IMR-90 (cell line): ENCODE data around the gene SLC2A2. TPM values are rescaled to one million over a fixed set of nuclear protein-coding genes. Genes with fewer than 3 reads are reported as not detected.

ENCODE experiments used
- ATAC-seq: fragments of 200-7000 bp; cut with Tn5 transposase; 2 replicates; pipeline ENCODE4 v1.9.1; 2020; ENCODE audit warnings: low read depth, mild to moderate bottlenecking, moderate library complexity
- BruUV-seq: library from RNA; stranded (reverse); fragments of 400-500 nt; replicated peaks from 2 replicates; lab custom pipeline; 2021; lab: Mats Ljungman, UMichigan
- CTCF ChIA-PET: fragments of 300-600 bp; formaldehyde crosslinking; extraction: SDS; loops from one replicate; lab custom pipeline; 2021; ENCODE audit warnings: antibody characterized with exemption; lab: Yijun Ruan, JAX
- POLR2A ChIA-PET: fragments of 300-600 bp; sonication (Branson Sonifier 250); formaldehyde crosslinking; loops from one replicate; lab custom pipeline; 2022; ENCODE audit warnings: antibody characterized with exemption; ENCODE audit not compliant: unreplicated experiment; lab: Charles Lee
- DNase-seq: peaks from one replicate; pipeline ENCODE4 v3.0.0; 2013
- H2AFZ ChIP-seq: replicated peaks from 2 replicates; pipeline ENCODE3; 2013; ENCODE audit warnings: low read length, mild to moderate bottlenecking; ENCODE audit not compliant: poor library complexity
- H2AK5ac ChIP-seq: 2 replicates; pipeline ENCODE4 v1.6.1; 2013; ENCODE audit warnings: low read depth, low read length, inconsistent platforms
- H2AK9ac ChIP-seq: replicated peaks from 2 replicates; pipeline ENCODE3; 2013; ENCODE audit warnings: mild to moderate bottlenecking, low read depth, low read length, moderate library complexity; ENCODE audit not compliant: poor library complexity
- H2BK120ac ChIP-seq: 2 replicates; pipeline ENCODE4 v1.6.1; 2013; ENCODE audit warnings: low read depth, low read length, inconsistent platforms
- H2BK15ac ChIP-seq: 3 replicates; pipeline ENCODE4 v1.6.1; 2013; ENCODE audit warnings: low read depth, low read length, inconsistent platforms
- H2BK20ac ChIP-seq: 2 replicates; pipeline ENCODE4 v1.6.1; 2013; ENCODE audit warnings: low read depth, mild to moderate bottlenecking, inconsistent platforms, low read length, moderate library complexity
- H2BK5ac ChIP-seq: 2 replicates; pipeline ENCODE4 v1.6.1; 2013; ENCODE audit warnings: mild to moderate bottlenecking, low read depth, low read length, inconsistent platforms; ENCODE audit not compliant: poor library complexity, severe bottlenecking
- H3K14ac ChIP-seq: replicated peaks from 2 replicates; pipeline ENCODE4 v1.6.1; 2013; ENCODE audit warnings: low read depth, low read length, inconsistent platforms
- H3K18ac ChIP-seq: 2 replicates; pipeline ENCODE4 v1.6.1; 2013; ENCODE audit warnings: low read depth, low read length, control low read depth
- H3K23ac ChIP-seq: 2 replicates; pipeline ENCODE4 v1.6.1; 2013; ENCODE audit warnings: low read depth, low read length, inconsistent platforms
- H3K27ac ChIP-seq: 2 replicates; pipeline ENCODE4 v1.5.1; 2013; ENCODE audit warnings: mild to moderate bottlenecking, control low read depth, low read length; ENCODE audit not compliant: insufficient read depth
- H3K27me3 ChIP-seq: 2 replicates; pipeline ENCODE4 v1.6.1; 2013; ENCODE audit warnings: low read length; ENCODE audit not compliant: control insufficient read depth, insufficient read depth
- H3K36me3 ChIP-seq: 2 replicates; pipeline ENCODE4 v1.6.1; 2013; ENCODE audit warnings: low read length, mixed read lengths; ENCODE audit not compliant: control insufficient read depth, insufficient read depth
- H3K4ac ChIP-seq: 2 replicates; pipeline ENCODE4 v1.6.1; 2013; ENCODE audit warnings: low read depth, low read length, inconsistent platforms
- H3K4me1 ChIP-seq: 2 replicates; pipeline ENCODE4 v1.6.1; 2013; ENCODE audit warnings: low read length, mixed read lengths; ENCODE audit not compliant: control insufficient read depth, insufficient read depth
- H3K4me2 ChIP-seq: 2 replicates; pipeline ENCODE4 v1.6.1; 2013; ENCODE audit warnings: low read depth, mild to moderate bottlenecking, control low read depth, low read length, moderate library complexity
- H3K4me3 ChIP-seq: 2 replicates; pipeline ENCODE4 v1.5.1; 2013; ENCODE audit warnings: low read depth, mild to moderate bottlenecking, control low read depth, low read length, moderate library complexity; ENCODE audit not compliant: insufficient read depth
- H3K56ac ChIP-seq: 2 replicates; pipeline ENCODE4 v1.6.1; 2013; ENCODE audit warnings: low read length, inconsistent platforms; ENCODE audit not compliant: insufficient read depth; ENCODE audit errors: extremely low read depth
- H3K79me1 ChIP-seq, 2 experiments: 2 replicates each; pipeline ENCODE4 v1.6.1; 2013; ENCODE audit warnings: low read length in 2 of 2, inconsistent platforms in 1 of 2, low read depth in 1 of 2
- H3K9ac ChIP-seq: 2 replicates; pipeline ENCODE4 v1.6.1; 2013; ENCODE audit warnings: low read depth, low read length, control low read depth
- H3K9me1 ChIP-seq: 2 replicates; pipeline ENCODE4 v1.6.1; 2013; ENCODE audit warnings: low read length, inconsistent platforms; ENCODE audit not compliant: insufficient read depth
- H3K9me3 ChIP-seq: 2 replicates; pipeline ENCODE4 v1.6.1; 2013; ENCODE audit warnings: low read length; ENCODE audit not compliant: control insufficient read depth, insufficient read depth
- H4K20me1 ChIP-seq: 2 replicates; pipeline ENCODE4 v1.6.1; 2013; ENCODE audit warnings: low read length, inconsistent platforms; ENCODE audit not compliant: insufficient read depth
- H4K5ac ChIP-seq: 2 replicates; pipeline ENCODE4 v1.6.1; 2013; ENCODE audit warnings: mild to moderate bottlenecking, low read depth, low read length, control low read depth
- H4K8ac ChIP-seq, 2 experiments: 2 replicates each; pipeline ENCODE4 v1.6.1; 2013; ENCODE audit warnings: low read depth in 2 of 2, low read length in 2 of 2, control low read depth in 1 of 2, inconsistent platforms in 1 of 2
- H4K91ac ChIP-seq: 2 replicates; pipeline ENCODE4 v1.6.1; 2013; ENCODE audit warnings: low read depth, low read length, inconsistent platforms; ENCODE audit not compliant: insufficient read depth
- CTCF ChIP-seq: conservative IDR thresholded peaks from 2 replicates; pipeline ENCODE4 v1.5.1; 2012; ENCODE audit warnings: mild to moderate bottlenecking, low read depth, low read length, improper control_type of control experiment
- MAFK ChIP-seq: IDR thresholded peaks from 2 replicates; pipeline ENCODE4 v1.6.1; 2012; ENCODE audit warnings: low read depth, low read length, improper control_type of control experiment
- NFE2L2 ChIP-seq: fragments of 150-350 bp; IDR thresholded peaks from 2 replicates; pipeline ENCODE4 v1.6.1; 2016; ENCODE audit warnings: low read depth, mild to moderate bottlenecking, low read length
- USF2 ChIP-seq: fragments of 150-350 bp; IDR thresholded peaks from 2 replicates; pipeline ENCODE4 v1.6.1; 2017; ENCODE audit warnings: mild to moderate bottlenecking, antibody characterized with exemption, low read length, low read depth
- dilution Hi-C: fragments of 300-500 bp; cut with HindIII; formaldehyde crosslinking; loops from one replicate; pipeline ENCODE4 v1.14.3; 2018; ENCODE audit warnings: low sequenced_read_pairs; ENCODE audit not compliant: unreplicated experiment
- in situ Hi-C: fragments of 300-500 bp; cut with MboI; formaldehyde crosslinking; loops from 3 replicates; pipeline ENCODE4 v1.14.3; 2019; ENCODE audit warnings: low sequenced_read_pairs, inconsistent platforms, mixed read lengths
- intact Hi-C: fragments of 100-400 bp; cut with micrococcal nuclease; formaldehyde crosslinking; loops from 2 replicates; pipeline ENCODE4 v1.10.0; 2022
- polyA plus RNA-seq, 3 experiments: library from polyadenylated mRNA; depleted of rRNA; stranded (reverse); fragments of >200 nt; gene quantifications; 2 replicates each; pipeline ENCODE4 v1.2.3, GENCODE V29; 2012; ENCODE audit warnings: low replicate concordance in 1 of 3
- total RNA-seq: library from RNA; depleted of rRNA; stranded (reverse); fragments of >200 nt; gene quantifications from 2 replicates; pipeline ENCODE4 v1.2.3, GENCODE V29; 2012

The SLC2A2 gene
- total and polyA plus RNA-seq, 2 of the 4 experiments (the other 2 are of a cell fraction), result not detected

- Histone ChIP-seq H3K9me1 (peaks cover 3% of the 10 kb centered on the region; the same call in 1 of the 2 replicates), H2BK15ac (no peak overlapping the region), H3K56ac (no peak overlapping the region), H3K14ac (no peak overlapping the region), H2AFZ (no peak overlapping the region), H3K4me2 (no peak overlapping the region), H3K27ac (no peak overlapping the region), H2AK5ac (no peak overlapping the region), H2BK120ac (no peak overlapping the region), H4K8ac (no peak overlapping the region), H4K91ac (no peak overlapping the region), H3K18ac (no peak overlapping the region), H3K4ac (no peak overlapping the region), H3K9me3 (no peaks in the 10 kb centered on the region), H3K27me3 (no peaks in the 10 kb centered on the region), H2BK5ac (no peak overlapping the region), H3K79me1 (no peaks in the 10 kb centered on the region), H3K36me3 (no peaks in the 10 kb centered on the region), H2BK20ac (no peak overlapping the region), H3K4me3 (no peak overlapping the region), H4K5ac (no peak overlapping the region), H4K20me1 (no peaks in the 10 kb centered on the region), H3K23ac (no peak overlapping the region), H3K4me1 (peaks cover 2% of the 10 kb centered on the region; the same call in 1 of the 2 replicates), H3K9ac (no peak overlapping the region), H2AK9ac (no peak overlapping the region)
- no peak for DNase-seq
- TF ChIP-seq MAFK (peak; percentile 68), USF2 (no peak), CTCF (no peak), NFE2L2 (peak; percentile 74)
- POLR2A ChIA-PET, result no interaction called here
- dilution Hi-C loops (no loop called here), intact Hi-C loops (no loop called here), in situ Hi-C loops (no loop called here)
- BruUV-seq, result no TSS peak
- ATAC-seq, result no peak
- CTCF ChIA-PET, result no interaction called here
These were observed 19.2 kb downstream of the SLC2A2 start for GRCh38 chr3:171007316-171007715.
